ENCODE data around the gene SIN3A.
"Not testable (repeated sequence)": the region's sequence is repeated elsewhere in the genome, so short reads cannot be mapped to it uniquely, and the experiment has no call there.

Gene SIN3A

DNA sequence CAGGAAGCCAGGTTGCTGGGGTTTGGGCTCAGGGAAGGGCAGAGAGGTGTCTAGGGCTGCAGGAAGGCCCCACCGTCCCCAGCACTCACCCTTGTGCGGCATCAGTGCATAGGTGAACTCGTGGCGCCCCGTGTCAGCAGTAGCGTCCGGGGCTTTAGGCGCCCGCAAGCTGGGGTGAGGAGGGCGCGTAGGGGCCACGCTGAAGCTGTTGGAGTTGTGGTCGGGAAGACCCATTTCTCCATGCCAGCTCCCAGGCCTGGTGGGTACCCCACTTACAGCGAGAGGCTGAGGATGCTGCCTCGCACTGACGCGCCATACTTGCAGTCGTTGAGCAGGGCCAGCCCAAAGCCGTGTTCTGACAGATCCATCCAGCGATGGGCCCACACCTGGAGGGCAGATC is 95.0 kb downstream of the SIN3A start:
- no peak for DNase-seq (ENCODE audit: low spot score)

DNA sequence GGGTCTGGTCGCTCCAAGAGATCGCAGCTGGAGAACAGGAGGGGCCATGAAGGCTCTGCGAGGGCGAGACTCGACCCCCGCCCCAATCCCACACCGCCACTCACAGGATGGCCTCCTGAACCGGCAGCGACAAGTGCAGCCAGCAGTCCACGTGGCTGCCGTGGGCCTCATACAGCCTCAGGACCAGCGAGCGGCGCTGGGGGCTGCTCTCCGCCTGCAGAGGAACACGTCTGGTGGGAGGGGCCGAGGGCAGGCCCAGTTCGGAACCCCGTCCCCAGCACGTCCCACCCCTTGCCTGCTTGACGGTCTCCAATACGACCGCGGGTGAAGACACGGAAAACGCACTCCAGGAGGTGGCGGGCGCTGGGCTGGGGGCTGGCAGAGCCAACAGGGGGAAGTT is 95.5 kb downstream of the SIN3A start:
- no peak for DNase-seq (ENCODE audit: low spot score)

DNA sequence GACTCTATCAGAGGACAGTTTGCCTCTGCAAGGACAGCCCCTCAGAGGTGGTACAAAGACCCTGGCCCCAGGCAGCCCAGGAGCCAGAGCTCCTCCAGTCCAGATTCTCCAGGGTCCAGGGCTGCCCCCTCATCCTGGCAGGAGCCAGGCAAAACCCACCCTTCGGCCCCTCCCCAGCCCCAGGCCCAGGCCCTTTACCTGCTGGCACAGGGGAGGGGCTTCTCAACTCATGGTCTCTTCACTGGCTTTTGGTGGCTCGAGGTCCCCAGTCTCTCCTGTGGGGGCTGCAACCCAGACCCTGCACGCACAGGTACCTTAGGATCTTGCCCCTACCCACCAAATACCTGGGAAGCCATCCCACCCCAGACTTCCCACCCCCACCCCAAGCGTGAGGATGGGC is 96.1 kb downstream of the SIN3A start:
- DNase-seq (ENCODE audit: low spot score): no peak

DNA sequence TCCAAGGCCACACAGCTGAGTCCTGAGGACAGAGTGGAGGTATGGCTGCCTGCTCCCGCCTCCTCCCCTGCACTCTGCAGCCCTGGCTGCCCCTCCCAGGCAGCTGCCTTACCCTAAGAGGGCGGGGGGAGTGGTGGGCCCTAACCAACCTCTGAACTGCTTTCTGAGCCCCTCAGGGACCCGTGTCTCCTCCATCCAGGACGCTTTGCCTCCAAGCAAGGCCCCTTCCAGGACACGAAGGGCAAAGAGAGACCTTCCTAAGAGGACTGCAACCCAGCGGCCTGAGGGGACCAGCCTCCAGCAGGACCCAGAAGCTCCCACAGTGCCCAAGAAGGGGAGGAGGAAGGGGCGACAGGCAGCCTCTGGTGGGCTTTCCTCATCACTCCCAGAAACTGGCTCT is 97.0 kb downstream of the SIN3A start:
- DNase-seq (ENCODE audit: low spot score): no peak

DNA sequence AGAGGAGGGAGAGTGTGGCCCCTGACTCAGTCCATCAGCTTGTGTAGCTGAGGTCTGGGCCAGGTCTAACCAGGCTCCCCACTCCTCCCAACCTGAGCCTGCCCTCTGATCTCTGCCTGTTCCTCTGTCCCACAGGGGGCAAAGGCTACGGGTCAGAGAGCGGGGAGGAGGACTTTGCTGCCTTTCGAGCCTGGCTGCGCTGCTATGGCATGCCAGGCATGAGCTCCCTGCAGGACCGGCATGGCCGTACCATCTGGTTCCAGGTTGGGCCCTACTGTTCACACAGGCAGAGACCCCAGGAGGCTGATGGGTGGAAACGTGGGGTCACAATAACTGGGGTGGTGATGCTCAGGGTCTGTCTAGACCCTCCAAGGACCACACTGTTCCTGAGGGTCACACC is 97.9 kb downstream of the SIN3A start:
- no peak for DNase-seq (ENCODE audit: low spot score)

DNA sequence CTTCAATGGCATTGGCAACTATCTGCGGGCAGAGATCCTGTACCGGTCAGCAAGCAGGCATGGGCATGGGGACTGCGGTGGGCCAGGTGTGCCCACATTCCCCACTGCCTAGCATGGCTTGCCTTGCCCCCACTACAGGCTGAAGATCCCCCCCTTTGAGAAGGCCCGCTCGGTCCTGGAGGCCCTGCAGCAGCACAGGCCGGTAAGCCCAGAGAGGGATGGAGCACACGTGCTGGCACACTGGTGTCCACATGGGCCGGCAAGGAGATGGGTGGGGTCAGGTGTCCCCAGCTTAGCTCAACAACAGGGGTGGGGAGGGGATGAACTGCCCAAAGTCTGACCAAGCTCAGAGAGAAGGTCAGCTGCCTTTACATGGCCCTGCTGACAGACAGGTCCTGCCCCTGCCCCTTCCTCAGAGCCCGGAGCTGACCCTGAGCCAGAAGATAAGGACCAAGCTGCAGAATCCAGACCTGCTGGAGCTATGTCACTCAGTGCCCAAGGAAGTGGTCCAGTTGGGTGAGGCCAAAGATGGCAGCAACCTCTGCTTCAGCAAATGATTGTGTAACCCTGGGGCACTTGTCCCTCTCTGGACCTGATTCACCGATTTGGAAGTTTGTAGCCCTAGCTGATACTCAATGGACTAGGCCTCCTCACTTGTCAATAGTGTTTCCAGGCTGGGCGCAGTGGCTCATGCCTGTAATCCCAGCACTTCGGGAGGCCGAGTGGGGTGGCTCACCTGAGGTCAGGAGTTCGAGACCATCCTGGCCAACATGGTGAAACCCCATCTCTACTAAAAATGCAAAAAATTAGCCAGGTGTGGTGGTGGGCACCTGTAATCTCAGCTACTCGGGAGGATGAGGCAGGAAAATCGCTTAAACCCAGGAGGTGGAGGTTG is 99.1 kb downstream of the SIN3A start:
- DNase-seq (ENCODE audit: low spot score): no peak

DNA sequence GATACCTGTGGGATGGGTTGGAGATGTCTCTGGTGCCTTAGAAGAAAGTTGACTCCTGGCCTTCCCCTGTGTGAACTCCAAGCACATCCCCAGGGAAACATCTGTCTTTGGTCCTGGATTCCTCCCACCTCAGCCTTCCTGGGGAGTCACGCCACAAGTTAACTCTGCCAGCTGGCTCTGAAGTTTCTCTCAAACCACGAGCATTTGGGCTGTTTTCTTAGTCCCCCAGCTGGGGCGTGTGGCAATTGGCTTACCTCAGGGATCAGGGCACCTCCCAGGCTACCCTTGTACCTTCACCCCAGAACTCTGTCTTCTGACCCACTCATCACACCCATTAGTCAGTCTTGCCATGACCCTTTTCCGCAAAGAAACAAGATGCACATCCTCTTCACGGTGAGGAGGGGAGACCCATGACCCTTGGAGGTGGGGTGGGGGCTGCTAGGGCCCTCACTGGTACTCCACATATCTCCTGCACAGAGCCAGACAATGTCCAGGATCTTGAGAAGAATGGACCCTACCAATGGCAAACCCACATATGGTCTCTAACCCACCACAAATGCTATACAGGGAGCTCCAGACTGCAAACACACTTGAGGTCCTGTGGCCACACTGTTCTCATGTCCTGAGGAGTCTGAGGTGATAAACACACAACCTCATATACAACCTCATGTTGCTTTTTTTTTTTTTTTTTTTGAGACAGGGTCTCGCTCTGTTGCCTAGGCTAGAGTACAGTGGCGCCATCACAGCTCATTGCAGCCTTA is 100.7 kb downstream of the SIN3A start:
- no peak for DNase-seq (ENCODE audit: low spot score)

DNA sequence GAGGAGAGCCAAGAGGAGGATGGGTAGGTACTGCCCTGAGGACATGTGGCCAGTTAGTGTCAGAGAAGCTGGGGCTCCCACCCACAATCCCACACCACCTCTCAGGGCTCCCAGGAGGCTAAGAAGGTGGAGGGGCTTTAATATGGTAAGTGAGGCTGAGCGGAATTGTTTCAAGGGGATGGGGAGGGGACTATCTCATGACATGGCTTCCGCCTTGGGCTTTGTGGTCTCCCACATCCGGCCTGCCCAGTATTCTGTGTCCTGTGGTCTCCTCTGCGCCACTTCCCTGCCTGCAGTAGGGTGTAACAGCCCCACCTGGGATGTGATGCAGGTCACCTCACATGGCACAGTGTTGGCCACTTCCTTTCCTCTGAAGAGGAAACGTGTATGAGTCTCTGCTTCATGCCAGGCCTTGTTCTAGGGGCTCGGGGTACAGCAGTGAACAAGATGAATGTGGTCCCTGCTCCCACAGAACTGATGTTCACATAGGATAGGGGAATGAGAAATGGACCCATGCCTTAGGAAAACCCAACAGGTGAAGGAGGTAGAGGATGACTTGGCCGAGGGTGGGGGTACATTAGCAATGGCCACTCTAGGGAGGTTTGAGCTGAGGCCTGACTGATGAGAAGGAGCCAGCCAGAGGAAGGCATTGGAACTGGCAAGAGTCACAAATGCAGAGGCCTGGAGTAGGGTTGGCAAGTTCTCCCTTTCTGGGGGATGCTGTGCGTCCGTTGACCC is 101.5 kb downstream of the SIN3A start:
- no peak for DNase-seq (ENCODE audit: low spot score)

DNA sequence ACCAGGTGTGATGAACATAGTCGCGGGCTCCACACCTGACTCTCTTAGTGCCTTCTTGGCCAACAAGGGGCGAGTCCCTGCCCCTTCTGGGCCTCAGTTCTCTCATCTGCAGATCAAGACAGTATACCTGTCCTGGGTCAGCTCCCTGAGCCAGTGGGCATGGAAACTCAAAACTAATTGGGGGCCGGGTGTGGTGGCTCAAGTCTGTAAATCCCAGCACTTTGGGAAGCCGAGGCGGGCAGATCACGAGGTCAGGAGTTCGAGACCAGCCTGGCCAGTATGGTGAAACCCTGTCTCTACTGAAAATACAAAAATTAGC is 102.2 kb downstream of the SIN3A start:
- DNase-seq (ENCODE audit: low spot score): not testable (repeated sequence)

DNA sequence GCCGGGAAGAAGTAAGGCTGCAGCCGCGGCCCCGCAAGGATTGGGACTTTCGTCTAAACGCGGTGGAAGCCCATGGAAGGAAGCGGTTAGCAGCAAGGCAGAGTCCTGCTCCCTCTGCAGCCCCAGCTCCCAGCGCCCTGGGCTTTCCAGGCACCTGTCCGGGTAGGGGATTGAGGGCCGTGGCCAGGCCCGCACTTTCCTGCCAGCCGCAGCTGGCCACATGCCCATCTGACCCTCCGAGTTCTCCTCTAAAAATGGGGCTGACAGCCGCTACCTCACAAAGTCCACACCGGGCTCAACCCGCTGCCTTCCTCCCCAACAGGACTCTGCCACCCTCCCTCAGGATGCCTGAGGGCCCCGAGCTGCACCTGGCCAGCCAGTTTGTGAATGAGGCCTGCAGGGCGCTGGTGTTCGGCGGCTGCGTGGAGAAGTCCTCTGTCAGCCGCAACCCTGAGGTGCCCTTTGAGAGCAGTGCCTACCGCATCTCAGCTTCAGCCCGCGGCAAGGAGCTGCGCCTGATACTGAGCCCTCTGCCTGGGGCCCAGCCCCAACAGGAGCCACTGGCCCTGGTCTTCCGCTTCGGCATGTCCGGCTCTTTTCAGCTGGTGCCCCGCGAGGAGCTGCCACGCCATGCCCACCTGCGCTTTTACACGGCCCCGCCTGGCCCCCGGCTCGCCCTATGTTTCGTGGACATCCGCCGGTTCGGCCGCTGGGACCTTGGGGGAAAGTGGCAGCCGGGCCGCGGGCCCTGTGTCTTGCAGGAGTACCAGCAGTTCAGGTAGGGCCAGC is 102.7 kb downstream of the SIN3A start:
- DNase-seq (ENCODE audit: low spot score): no peak

DNA sequence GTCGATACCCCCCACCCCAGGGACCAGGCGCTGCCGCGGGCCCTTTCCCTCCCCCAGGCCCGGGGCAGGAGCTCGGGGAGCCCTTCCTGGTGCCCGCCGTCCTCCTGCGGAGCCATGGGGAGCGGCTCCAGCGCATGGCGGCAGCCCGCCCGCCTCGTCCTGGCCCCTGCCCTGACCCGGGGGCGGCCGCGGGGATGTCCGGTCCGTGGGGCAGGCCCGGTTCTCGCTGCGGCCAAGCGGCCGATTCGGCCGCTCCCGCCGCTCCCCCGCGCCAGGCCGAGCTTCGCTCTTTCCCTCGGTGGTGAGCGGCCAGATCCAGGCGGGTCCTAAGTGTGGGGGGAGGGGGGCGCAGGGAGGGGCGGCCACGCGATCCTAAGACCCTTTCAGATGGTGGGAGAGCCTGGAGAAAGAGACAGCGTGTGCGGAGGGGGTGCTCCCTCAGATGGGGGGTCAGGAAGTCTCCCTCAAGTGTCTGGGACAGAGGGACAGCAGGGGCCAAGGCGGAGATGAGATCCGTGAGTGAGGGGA is 103.4 kb downstream of the SIN3A start:
- no peak for DNase-seq (ENCODE audit: low spot score)

DNA sequence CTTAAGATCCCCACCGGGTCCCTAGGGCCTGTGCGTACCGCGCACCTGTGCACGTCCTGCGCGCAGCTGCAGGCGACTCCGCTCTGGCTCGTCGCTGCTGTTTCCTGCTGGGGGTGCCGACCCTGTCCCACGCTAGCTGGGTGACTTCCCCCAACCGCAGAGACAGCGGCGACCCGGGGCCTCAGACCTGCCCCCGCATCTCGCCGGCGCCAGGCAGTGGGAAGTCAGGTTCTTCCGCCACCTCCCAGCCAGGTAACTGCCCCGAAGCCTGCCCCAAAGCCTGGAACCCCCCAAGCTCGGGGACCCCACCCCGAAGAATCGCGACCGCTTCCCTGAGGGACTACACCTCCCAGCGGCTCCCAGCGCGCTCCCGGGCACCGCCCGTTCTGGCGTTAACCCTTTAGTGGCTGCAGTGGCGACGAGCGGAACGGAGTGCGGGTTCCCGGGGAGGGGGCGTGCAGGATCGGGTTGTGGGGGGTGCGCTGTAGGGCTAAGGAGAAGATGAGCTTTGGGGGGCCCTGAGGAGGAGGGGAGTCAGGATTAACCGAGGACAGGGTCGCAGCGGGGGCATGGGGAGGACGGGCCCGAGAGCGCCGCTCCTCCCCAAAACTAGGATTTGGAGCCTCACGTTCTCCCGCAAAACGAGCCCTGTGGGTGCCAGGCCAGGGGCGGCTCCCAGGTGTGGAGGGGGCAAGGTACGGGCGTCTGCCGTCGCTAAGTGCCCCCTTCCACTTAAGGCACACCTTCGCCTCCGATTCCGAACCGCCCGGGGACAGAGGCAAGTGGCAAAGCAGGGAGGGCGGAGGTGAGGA is 104.1 kb downstream of the SIN3A start:
- DNase-seq (ENCODE audit: low spot score): peak; percentile 49

DNA sequence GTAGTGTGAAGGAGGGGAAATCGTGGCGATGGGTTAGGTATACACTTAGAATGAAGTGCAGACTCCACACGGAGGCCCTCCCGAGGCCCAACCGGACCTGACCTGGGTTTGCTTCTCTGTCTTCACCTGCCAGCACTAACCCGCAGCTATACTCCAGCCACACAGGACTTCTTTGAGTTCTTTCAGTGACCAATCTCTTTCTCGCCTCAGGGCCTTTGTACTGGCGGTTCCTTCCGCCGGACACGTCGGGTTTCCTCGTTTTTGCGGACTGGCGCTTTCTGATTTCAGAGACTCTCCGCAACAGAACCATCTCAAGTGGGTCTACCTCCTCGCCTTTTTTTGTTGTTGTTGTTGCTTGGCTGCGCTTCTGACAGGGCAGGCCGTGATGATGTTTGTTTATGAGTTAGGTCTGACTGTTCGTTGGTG is 104.7 kb downstream of the SIN3A start, which contains the start of gene NEIL1:
Gene NEIL1, plus strand, starts transcription at position 244 of the 426 bp plus-strand sequence. CDS start 1,867 bp downstream, outside the sequence.
- no peak for DNase-seq (ENCODE audit: low spot score)

DNA sequence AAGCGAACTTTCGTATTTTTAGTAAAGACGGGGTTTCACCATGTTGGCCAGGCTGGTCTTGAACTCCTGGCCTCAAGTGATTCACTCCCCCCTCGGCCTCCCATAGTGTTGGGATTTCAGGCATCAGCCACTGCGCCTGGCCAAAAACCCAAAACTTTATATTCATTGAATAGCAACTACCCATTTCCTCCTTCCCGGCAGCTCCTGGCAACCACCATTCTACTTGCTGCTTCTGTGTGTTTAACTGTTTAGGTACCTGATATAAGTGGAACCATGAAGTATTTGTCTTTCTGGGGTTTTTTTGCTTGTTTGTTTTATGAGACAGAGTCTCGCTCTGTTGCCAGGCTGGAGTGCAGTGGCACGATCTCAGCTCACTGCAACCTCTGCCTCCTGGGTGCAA is 107.5 kb downstream of the SIN3A start:
- DNase-seq (ENCODE audit: low spot score): not testable (repeated sequence)

DNA sequence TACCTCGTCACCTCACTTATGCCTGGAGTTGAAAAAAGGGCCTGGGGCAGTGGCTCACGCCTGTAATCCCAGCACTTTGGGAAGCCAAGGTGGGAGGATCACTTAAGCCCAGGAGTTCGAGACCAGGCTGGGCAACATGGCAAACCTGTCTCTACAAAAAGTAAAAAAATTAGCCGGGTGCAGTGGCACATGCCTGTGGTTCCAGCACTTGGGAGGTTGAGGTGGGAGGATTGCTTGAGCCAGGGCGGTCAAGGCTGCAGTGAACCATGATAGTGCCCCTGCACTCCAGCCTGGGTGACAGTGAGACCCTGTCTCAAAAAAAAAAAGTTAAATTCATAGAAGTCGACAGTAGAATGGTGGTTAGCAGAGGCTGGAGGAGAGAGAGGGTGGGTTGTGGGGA is 109.3 kb downstream of the SIN3A start:
- DNase-seq (ENCODE audit: low spot score): no peak

DNA sequence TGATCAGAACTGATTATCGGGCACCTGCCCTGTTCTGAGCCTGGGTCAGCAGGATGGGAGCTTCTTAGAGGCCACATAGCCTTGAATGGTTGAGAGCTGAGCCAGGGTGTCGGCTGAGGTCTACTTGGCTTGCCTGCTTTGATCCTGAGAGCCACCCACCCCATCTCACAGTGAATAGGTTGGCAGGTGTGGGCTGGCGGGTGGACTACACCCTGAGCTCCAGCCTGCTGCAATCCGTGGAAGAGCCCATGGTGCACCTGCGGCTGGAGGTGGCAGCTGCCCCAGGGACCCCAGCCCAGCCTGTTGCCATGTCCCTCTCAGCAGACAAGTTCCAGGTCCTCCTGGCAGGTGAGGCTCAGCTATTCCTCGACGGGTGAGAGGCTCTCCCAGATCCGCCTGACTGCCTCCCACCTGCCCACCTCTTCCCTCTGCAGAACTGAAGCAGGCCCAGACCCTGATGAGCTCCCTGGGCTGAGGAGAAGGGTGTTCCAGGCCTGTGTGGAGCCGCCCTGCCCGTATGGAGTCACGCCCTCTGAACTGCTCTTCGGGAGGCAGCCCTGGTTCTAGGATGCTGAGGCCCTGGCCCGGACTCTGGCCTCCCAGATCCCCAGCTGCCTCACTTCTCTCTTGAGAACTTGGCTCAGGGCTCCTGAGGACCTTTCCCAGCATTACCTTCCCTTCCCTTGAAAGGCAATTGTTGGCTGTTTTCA is 111.8 kb downstream of the SIN3A start:
- no peak for DNase-seq (ENCODE audit: low spot score)

DNA sequence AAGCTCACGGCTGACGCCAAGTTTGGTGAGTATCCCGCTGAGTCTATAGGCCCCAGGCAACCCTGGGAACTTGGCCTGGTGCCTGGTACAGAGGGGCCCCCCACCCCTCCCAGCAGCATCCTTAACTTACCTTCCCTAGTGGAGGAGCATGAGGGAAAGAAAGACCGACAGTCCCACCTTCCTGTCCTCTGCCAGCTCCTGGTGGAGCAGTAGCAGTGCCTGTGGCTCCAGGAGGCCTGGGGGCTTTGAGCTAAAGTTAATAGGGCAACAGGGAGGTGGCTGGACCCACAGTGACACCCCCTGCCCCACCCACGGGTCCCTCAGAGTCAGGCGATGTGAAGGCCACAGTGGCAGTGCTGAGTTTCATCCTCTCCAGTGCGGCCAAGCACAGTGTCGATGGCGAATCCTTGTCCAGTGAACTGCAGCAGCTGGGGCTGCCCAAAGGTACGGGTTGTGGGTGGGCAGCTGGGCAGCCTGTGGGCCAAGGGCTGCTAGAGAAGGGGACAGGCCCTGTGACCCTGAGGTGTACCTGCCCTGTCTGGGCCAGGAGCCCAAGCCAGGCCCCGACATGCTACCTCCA is 112.7 kb downstream of the SIN3A start:
- DNase-seq (ENCODE audit: low spot score): no peak

DNA sequence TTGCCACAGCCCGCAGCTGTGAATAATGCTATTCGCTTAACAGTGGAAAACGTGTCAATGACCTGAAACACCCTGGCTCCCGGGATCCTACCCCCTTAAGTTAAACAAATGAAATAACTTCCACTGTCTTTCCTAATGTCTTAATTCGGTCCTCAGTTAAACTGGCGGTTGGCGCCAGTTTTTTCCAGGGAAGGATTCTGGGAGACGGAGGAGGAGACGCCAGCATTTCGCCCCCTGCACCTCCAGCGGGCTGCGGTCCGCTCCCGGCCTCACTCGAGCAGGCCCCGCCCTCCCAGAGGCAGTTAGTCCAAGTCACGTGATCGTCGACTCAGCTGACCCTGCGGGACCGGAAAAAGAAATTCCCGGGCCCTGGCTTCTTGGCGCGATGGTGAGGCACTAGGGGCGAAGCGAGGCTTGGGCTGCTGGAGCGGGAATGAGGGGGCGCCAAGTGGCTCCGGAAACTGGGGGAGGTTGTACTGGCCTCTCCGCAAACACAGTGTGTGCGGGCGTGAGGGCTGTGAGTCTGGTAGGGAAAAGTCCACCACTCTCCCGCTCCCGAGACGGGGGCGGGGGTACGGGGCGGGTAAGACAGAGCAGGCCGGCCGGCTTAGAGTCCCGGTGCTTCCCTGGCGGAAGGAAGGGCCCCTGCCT is 115.7 kb downstream of the SIN3A start, which contains the start of gene COMMD4:
Gene COMMD4, plus strand, starts transcription at position 359 of the 651 bp plus-strand sequence. Its CDS starts 27 bp downstream, at position 386.
- peak; percentile 86 for DNase-seq (ENCODE audit: low spot score)

DNA sequence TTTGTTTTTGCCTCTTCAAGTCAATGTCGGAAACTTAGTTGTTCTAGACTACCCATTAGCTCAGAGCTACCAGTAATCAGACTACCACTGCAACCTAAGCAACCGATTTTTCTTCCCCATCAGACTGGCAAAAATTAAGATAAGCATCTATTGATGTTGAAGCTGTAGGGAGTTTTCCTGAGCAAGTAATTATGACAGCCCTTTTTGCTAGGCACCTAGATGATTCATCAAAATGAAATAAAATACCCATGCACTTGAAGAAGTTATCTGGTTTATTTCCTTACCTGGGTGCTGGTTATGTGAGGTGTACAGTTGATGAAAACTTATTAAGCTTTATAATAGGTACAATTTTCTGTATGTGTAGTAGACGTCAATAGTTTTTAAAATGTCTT is 116.2 kb downstream of the SIN3A start:
- no peak for DNase-seq (ENCODE audit: low spot score)
